Calu3 (cell line): Measurements from ENCODE around the gene MOAP1. TPM values are rescaled to one million over a fixed set of nuclear protein-coding genes. Genes with fewer than 3 reads are reported as not detected.
A peak's percentile ranks its signal among the peaks of the same experiment; 100 is the strongest.

ENCODE experiments used
- BruUV-seq: library from RNA; stranded (reverse); fragments of 400-500 nt; replicated peaks from 2 replicates; lab custom pipeline; 2021; lab: Mats Ljungman, UMichigan
- CTCF ChIA-PET: fragments of 300-600 bp; sonication (Branson Sonifier 250); formaldehyde crosslinking; loops from one replicate; lab custom pipeline; 2022; ENCODE audit warnings: antibody characterized with exemption; lab: Charles Lee
- DNase-seq: peaks from one replicate; pipeline ENCODE4 v3.0.0; 2022
- H3K27ac Mint-ChIP-seq: one replicate; pipeline ENCODE4 v1.8.0; 2022; ENCODE audit warnings: mixed read lengths; ENCODE audit not compliant: unreplicated experiment
- H3K27me3 Mint-ChIP-seq: one replicate; pipeline ENCODE4 v1.8.0; 2022; ENCODE audit warnings: mixed read lengths; ENCODE audit not compliant: unreplicated experiment
- H3K36me3 Mint-ChIP-seq: one replicate; pipeline ENCODE4 v1.8.0; 2022; ENCODE audit warnings: mild to moderate bottlenecking, moderate library complexity, mixed read lengths; ENCODE audit not compliant: insufficient read depth, unreplicated experiment
- H3K4me1 Mint-ChIP-seq: one replicate; pipeline ENCODE4 v1.8.0; 2022; ENCODE audit warnings: mild to moderate bottlenecking, low read depth, mixed read lengths; ENCODE audit not compliant: unreplicated experiment
- H3K4me3 Mint-ChIP-seq: one replicate; pipeline ENCODE4 v1.8.0; 2022; ENCODE audit warnings: mild to moderate bottlenecking, low read depth, moderate library complexity, mixed read lengths; ENCODE audit not compliant: unreplicated experiment
- H3K9me3 Mint-ChIP-seq: one replicate; pipeline ENCODE4 v1.8.0; 2022; ENCODE audit warnings: low read depth, mixed read lengths; ENCODE audit not compliant: unreplicated experiment
- CTCF ChIP-seq: fragments of 200-600 bp; IDR thresholded peaks from one replicate; pipeline ENCODE4 v1.8.0; 2022; ENCODE audit warnings: antibody characterized with exemption; ENCODE audit not compliant: unreplicated experiment
- intact Hi-C: fragments of 100-400 bp; cut with micrococcal nuclease; formaldehyde crosslinking; loops from one replicate; pipeline ENCODE4 v1.10.0; 2022; ENCODE audit not compliant: unreplicated experiment
- total RNA-seq: library from RNA; stranded (reverse); gene quantifications from 2 replicates; pipeline ENCODE4 v1.2.3, GENCODE V29; 2022

MOAP1 gene
- total RNA-seq, 1 experiment from 2014 or later = 20.0 TPM

- Mint-ChIP-seq H3K27me3 (no peaks in the 10 kb centered on the region), H3K27ac (peak within 1 kb of the TSS; percentile 90), H3K4me1 (peaks cover 8% of the 10 kb centered on the region), H3K4me3 (peak within 1 kb of the TSS; percentile 95), H3K9me3 (no peaks in the 10 kb centered on the region), H3K36me3 (peaks cover 26% of the 10 kb centered on the region)
- no TSS peak for BruUV-seq
- intact Hi-C loops = loop anchor here (5.0 kb wide), 2 partner anchors 95 to 335 kb away; no protein-coding TSS in a partner anchor
- peak; percentile 97 for DNase-seq
- CTCF ChIA-PET = interaction anchor here (0.5 to 2.2 kb wide), 13 partner anchors 10 to 413 kb away, joined by 3 to 11 read pairs (median 4); partner anchors contain the start of genes GOLGA5, LYSET and MOAP1
- no peak for TF ChIP-seq CTCF
Observed at GRCh38 chr14:93206793-93207467, 22.2 kb upstream of the MOAP1 start, which contains the start of the genes GON7 and UBR7. TSS of gene GON7 (minus strand) at chr14:93207065. CDS start at chr14:93207037, 28 bp downstream. TSS of gene UBR7 (plus strand) at chr14:93207256. CDS start at chr14:93207292, 36 bp downstream.

- intact Hi-C loops = no loop called here
- no peak for TF ChIP-seq CTCF
- H3K9me3 Mint-ChIP-seq = no peaks in the 10 kb centered on the region
- H3K27ac Mint-ChIP-seq = no peak overlapping the region
- CTCF ChIA-PET = no interaction called here
- BruUV-seq = no TSS peak
- no peaks in the 10 kb centered on the region for H3K27me3 Mint-ChIP-seq
- no peaks in the 10 kb centered on the region for H3K4me1 Mint-ChIP-seq
- DNase-seq = no peak
- peaks cover 12% of the 10 kb centered on the region for H3K36me3 Mint-ChIP-seq
- no peak overlapping the region for H3K4me3 Mint-ChIP-seq
Observed at GRCh38 chr14:93201155-93201704, 16.5 kb upstream of the MOAP1 start.

GRCh38 chr14:93200553-93200952 lies 15.9 kb upstream of the MOAP1 start:
- no peak for DNase-seq
- Mint-ChIP-seq H3K36me3 (peaks cover 5% of the 10 kb centered on the region), H3K9me3 (no peaks in the 10 kb centered on the region), H3K27me3 (no peaks in the 10 kb centered on the region), H3K27ac (no peak overlapping the region), H3K4me1 (no peaks in the 10 kb centered on the region), H3K4me3 (no peak overlapping the region)
- intact Hi-C loops = no loop called here
- no peak for TF ChIP-seq CTCF
- BruUV-seq = no TSS peak
- CTCF ChIA-PET = no interaction called here

GRCh38 chr14:93199031-93199430 lies 14.3 kb upstream of the MOAP1 start:
- Mint-ChIP-seq H3K27ac (no peak overlapping the region), H3K9me3 (no peaks in the 10 kb centered on the region), H3K27me3 (no peaks in the 10 kb centered on the region), H3K4me1 (no peaks in the 10 kb centered on the region), H3K36me3 (peaks cover 5% of the 10 kb centered on the region), H3K4me3 (no peak overlapping the region)
- TF ChIP-seq CTCF = no peak
- BruUV-seq = no TSS peak
- CTCF ChIA-PET = no interaction called here
- intact Hi-C loops = no loop called here
- DNase-seq = no peak
